CD4-positive, alpha-beta T cell treated with Interleukin-2 at 100 ng/mL for 4 hours (primary cell): ENCODE results near the gene ATG101.

Experiments
- DNase-seq: peaks from one replicate; pipeline ENCODE4 v3.0.0-alpha.2; 2020; ENCODE audit warnings: low spot score

Gene ATG101, protein sequence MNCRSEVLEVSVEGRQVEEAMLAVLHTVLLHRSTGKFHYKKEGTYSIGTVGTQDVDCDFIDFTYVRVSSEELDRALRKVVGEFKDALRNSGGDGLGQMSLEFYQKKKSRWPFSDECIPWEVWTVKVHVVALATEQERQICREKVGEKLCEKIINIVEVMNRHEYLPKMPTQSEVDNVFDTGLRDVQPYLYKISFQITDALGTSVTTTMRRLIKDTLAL

DNA sequence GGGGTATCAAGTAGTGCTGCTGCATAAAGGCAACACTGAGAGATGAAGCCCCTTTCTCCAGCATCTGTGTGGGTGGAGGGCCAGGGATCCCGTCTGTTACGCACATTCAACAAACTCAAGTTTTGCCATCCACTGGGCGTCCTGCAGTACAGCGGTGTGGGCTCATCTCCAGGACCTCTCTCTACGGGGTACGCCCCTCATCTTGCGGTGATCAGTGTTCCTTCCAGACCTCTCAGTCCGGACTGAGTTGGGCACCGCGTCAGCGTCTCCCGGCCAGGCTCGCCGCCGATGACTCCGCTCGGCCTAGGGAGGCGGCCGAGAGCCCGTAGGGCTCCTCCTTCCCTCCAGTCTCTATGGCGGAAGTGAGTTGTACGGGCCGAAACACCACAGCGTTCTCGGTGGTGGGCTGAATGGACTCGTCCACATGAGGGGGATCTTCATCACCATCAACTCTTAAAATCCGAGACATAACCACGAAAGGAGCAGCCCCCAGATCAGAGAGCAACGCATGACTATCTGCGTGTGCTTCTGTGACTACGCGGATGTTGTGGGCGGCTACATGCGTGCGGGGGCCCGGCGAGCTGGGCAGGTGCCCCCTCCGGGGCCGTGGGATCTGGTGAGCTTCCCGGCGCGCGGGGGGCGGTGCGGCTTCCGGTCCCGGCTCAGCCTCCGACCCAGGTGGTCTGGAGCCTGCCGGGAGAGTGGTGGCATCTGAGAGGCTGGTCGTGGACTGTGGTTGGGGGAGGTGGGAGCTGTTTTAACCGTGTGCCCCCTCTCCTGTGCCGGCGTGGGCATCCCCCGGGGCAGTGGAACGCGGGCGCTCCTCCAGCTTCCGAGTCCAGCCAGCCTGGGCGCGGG lies at the start of gene ATG101:
TSS of gene ATG101 (plus strand) at position 652 of the 858 bp plus-strand sequence. CDS start 3,673 bp downstream, outside the sequence.
- DNase-seq: peak; percentile 92

- peak; percentile 63 for DNase-seq
Observed at GRCh38 chr12:52020539-52021336, 49.0 kb upstream of the ATG101 start.

DNA sequence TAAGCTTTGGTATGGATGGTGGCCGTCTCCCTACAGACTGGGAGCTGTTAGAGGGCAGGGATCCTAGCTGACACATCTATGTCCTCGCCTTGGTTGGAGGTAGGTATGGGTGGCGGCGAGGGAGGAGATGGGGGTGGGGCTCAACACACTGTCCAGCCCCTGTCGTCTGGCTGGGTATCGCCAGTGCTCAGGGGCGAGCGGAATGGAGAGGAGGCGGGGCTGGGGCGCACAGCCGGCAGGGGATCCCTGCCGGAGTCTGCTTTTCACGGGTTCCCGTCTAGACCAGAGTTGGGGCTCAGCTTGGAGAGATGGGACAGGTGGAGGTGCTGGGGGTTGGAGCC lies 47.0 kb upstream of the ATG101 start:
- peak; percentile 20 for DNase-seq

- DNase-seq: peak; percentile 89
Observed at GRCh38 chr12:52023182-52023975, 46.4 kb upstream of the ATG101 start.

- DNase-seq: no peak
Observed at GRCh38 chr12:52023976-52024688, 45.6 kb upstream of the ATG101 start.

DNA sequence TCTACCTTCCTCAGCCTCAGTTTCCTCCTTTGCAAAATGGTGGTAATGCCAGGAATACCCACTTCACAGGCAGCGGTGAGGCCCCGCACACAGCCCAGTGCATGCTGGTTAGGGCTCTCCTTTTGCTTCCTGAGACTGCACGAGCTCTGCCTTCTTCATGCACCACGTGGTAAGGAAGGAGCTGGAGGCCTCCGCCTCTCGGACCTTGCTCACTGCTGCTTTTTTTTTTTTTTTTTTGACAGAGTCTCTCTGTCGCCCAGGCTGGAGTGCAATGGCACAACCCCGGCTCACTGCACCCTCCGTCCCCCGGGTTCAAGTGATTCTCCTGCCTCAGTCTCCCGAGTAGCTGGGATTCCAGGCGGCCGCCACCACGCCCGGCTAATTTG lies 44.9 kb upstream of the ATG101 start:
- peak; percentile 43 for DNase-seq

GRCh38 chr12:52026263-52026662 lies 43.5 kb upstream of the ATG101 start:
- no peak for DNase-seq

DNA sequence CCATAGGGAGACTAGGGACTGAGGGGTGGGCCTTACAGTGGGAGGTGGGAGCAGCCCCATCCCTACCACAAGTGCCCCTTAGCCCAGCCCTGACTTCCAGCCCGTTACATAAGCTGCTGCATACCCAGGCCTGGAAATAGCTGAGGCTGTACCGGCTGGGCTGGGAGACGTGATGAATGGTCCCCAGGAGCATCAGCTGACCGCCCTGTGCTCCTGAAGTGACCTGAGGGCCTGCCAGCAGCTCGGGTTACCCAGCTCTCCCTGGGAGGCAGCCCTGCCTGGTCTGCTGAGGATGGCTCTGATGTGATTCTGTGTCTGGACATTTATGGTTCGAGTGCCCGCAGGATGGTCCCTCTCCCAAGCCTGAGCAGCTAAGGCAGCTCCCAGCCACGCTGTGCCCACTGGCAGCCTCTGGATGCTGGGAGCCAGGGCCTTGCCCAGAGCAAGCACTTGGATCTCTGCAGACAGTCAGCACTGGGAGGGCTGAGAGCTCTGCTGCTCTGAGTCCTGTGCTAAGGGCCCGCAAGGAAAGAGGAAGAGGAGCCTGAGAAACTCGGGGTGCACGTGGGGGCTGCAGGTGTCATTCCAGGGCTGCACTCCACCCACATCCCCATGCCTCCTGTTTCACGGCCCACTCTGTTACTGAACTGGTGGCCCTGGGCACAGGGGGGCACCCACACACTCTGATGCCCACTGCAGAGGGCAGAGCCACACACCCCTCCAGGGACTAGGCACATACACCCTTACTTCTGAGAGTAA lies 42.5 kb upstream of the ATG101 start:
- DNase-seq: no peak

DNA sequence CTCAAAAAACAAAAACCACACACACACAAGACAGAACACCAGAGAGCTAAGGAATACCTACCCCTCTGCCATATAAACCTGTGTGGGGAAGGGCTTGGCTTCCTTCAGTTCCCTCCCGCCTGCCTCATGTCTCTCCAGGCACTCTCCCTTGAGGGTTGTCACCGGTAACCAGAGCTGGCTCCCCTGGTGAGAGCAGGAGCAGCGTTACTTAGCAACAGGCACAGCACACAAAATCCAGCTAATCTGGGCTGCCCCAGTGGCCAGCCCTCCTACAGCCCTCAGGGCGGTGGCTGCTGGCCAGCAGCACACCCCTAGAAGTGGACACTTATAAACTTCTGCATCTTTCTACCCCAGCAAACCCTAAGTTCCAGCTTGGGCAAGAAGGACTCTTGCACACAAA lies 40.1 kb upstream of the ATG101 start:
- no peak for DNase-seq

- DNase-seq: no peak
Observed at GRCh38 chr12:52032446-52032803, 37.4 kb upstream of the ATG101 start.

DNA sequence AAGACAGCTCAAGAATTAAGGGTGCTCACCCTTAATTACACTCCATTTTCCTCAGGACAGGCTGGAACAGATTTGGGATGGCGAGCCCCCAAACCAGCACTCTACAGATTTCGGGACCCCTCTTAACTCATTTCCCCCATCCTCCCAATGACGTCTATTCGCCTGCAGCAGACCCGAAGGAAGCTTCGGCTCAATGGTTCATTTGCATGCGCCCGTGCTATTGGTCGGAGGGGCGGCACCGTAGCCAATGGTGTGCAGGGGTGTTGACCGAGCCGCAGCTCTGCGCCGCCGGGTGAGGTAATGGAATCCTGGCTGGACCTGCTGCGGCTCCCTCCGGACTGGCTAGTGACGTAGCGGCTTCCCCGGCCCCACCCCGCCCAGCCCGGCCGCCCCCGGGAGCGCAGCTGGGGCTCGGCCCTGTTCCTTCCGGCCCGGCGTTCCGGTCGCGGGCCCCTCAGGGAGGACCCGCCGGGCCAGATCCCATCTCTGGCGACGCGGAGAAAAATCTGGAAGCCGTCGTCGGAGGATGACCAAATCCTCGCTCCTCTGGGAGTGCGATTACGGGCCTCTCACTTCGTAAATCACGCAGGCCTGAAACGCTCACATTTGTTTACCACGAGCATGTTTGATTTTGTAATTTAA lies 36.9 kb upstream of the ATG101 start:
- peak; percentile 84 for DNase-seq

GRCh38 chr12:52033446-52034140 lies 36.2 kb upstream of the ATG101 start:
- no peak for DNase-seq

DNA sequence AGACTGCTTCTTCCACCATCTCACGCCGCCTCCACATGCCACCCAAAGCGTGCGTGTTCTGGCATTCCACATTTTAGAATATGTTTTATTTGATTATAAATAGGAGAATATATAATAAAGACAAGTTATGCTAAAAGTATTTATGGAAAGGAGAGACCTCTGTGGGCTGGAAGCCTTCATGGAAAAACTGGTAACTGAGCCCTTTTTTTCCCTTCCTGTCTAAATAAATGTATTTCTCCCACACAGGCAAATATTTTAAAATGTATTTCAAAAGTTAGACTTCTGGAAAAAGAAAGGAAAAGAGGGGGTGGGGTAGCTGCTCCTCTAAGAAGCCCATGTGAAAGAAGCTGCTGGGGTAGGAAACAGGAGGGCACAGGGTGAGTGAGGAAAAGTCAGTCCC lies 34.6 kb upstream of the ATG101 start:
- no peak for DNase-seq

DNA sequence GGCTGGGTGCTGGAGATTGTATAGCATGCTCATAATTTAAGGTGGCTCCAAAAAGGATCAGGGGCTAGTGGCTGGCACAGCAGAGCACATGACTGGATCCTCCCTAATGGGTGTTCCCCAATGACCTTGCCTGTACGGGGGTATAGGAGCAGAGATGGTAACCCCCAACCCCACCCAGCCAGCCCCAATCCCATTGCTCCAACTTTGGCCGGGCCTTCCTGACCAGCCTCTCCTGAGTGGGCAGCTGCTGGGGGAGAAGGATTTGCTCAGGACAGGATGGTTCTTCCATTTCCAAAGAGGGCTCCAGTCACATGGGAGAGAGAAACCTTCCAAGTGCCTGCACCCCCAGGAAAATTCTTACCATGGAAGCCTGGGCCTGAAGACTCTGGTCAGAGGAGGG lies 33.9 kb upstream of the ATG101 start:
- no peak for DNase-seq

DNA sequence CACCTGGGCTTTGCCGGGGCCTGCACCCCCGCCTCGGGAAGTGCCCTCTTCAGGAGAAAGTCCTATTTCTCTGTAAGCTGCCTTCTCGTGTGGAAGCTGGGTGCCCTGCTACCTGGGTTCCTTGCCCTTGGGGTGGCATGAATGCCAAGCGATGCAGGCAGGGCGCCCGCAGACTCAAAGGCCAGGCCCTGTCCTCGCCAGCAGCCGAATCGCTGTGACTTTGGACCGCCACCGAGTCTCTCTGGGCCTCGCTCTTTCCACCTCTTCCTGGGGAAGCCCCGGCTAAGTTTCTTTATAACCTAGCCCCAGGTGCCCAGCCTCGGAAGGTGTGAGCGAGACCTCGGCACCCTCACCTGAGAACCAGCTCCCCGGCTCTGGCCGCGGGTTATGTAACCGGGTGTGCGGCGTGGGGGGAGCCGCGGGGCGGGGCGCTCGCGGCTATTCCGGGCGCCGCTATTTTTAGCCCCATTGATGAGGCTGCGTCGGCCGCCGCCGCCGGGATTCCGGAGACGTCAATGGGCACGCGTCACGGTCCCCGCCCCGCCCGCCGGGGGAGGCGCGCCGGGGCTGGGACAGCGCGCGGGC lies 33.1 kb upstream of the ATG101 start:
- DNase-seq: peak; percentile 73

DNA sequence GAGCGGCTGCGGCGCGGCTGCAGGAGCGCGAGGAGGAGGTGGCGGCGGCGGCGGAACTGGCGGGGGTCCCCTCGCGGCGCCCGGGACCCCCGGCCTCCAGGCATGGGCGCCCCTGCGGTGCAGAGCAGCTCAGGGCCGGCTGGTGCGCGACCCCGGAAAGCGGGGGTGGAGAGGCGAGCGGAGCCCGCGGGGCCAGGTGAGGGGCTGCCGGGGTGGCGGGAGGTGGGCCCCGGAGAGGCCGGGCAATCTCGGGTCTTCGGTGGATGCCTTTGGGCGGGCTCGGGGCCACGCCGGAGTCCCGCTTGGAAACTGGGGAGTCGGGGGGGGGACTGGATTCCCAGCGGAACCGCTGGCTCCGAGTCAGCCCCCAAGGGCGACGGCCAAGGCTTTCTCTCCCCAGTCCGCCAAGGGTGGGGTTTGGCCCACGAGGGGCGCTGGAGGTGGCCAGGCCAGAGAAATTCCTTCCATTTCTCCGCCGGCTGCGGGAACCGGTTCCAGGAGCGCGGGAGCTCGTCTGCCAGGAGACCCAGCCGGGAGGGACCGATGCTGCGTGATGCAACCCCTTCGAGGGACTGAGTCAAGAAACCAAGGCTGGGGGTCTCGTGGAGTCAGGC lies 32.4 kb upstream of the ATG101 start:
- no peak for DNase-seq

GRCh38 chr12:52038447-52038846 lies 31.3 kb upstream of the ATG101 start:
- DNase-seq: no peak

GRCh38 chr12:52041035-52041434 lies 28.7 kb upstream of the ATG101 start:
- DNase-seq: no peak

GRCh38 chr12:52041695-52042123 lies 28.1 kb upstream of the ATG101 start:
- peak; percentile 64 for DNase-seq
